GM12878 (cell line): ENCODE data around the gene LTB4R2. TPM values are rescaled to one million over a fixed set of nuclear protein-coding genes. Genes with fewer than 3 reads are reported as not detected.

Experiments used
- ATF7 ChIP-seq: fragments of 450-650 bp; IDR thresholded peaks from 2 replicates; pipeline ENCODE4 v1.6.1; 2016; ENCODE audit warnings: low read depth, mild to moderate bottlenecking
- BHLHE40 ChIP-seq, 2 experiments: fragments of 450-650 bp in 1 of 2; IDR thresholded peaks; 2 replicates each; pipeline ENCODE4 v1.6.1; 2011 to 2017; ENCODE audit warnings: low read depth in 2 of 2, borderline replicate concordance in 1 of 2, improper control_type of control experiment in 1 of 2, low read length in 1 of 2, mild to moderate bottlenecking in 1 of 2
- CBFB ChIP-seq: IDR thresholded peaks from 2 replicates; pipeline ENCODE4 v1.6.1; 2016; ENCODE audit warnings: antibody characterized with exemption, low read depth
- CBX3 ChIP-seq: fragments of 200-600 bp; sonication (generic); IDR thresholded peaks from 2 replicates; pipeline ENCODE4 v1.6.1; 2016; ENCODE audit warnings: low read depth, borderline replicate concordance
- CHD1 ChIP-seq: IDR thresholded peaks from 2 replicates; pipeline ENCODE4 v1.6.1; 2012; ENCODE audit warnings: low read depth, low read length, improper control_type of control experiment
- ETV6 ChIP-seq, 2 experiments: fragments of 450-650 bp in 1 of 2; IDR thresholded peaks in 1 of 2; conservative IDR thresholded peaks in 1 of 2; 2 replicates each; pipeline ENCODE4 v1.6.1; 2014; ENCODE audit warnings: antibody characterized with exemption in 1 of 2, borderline replicate concordance in 1 of 2, low read depth in 1 of 2, mild to moderate bottlenecking in 1 of 2, moderate library complexity in 1 of 2
- FOXK2 ChIP-seq: fragments of 450-650 bp; IDR thresholded peaks from 2 replicates; pipeline ENCODE4 v1.6.1; 2017; ENCODE audit warnings: mild to moderate bottlenecking, moderate library complexity
- FOXM1 ChIP-seq: IDR thresholded peaks from 2 replicates; pipeline ENCODE4 v1.6.1; 2012; ENCODE audit warnings: low read depth, mild to moderate bottlenecking, inconsistent platforms, low read length, moderate library complexity
- HDAC2 ChIP-seq: fragments of 200-600 bp; sonication (generic); IDR thresholded peaks from 2 replicates; pipeline ENCODE4 v1.6.1; 2017
- HDGF ChIP-seq: fragments of 450-650 bp; IDR thresholded peaks from 2 replicates; pipeline ENCODE4 v1.6.1; 2016; ENCODE audit warnings: antibody characterized with exemption
- JUNB ChIP-seq: IDR thresholded peaks from 2 replicates; pipeline ENCODE4 v1.6.1; 2016; ENCODE audit warnings: antibody characterized with exemption, mild to moderate bottlenecking
- KAT2A ChIP-seq: conservative IDR thresholded peaks from 2 replicates; pipeline ENCODE4 v1.6.1; 2011; ENCODE audit warnings: low read depth, low read length; ENCODE audit not compliant: control insufficient read depth
- NFIC ChIP-seq: IDR thresholded peaks from 2 replicates; pipeline ENCODE4 v1.6.1; 2012; ENCODE audit warnings: low read depth, mild to moderate bottlenecking, inconsistent platforms, low read length, moderate library complexity
- NFXL1 ChIP-seq: fragments of 450-650 bp; IDR thresholded peaks from 2 replicates; pipeline ENCODE4 v1.6.1; 2017; ENCODE audit warnings: antibody characterized with exemption, mild to moderate bottlenecking, borderline replicate concordance
- NR2F1 ChIP-seq: fragments of 450-650 bp; conservative IDR thresholded peaks from 2 replicates; pipeline ENCODE4 v1.6.1; 2017; ENCODE audit warnings: mild to moderate bottlenecking
- PAX8 ChIP-seq: fragments of 450-650 bp; IDR thresholded peaks from 2 replicates; pipeline ENCODE4 v1.6.1; 2017; ENCODE audit warnings: mild to moderate bottlenecking, moderate library complexity
- RAD21 ChIP-seq: IDR thresholded peaks from 2 replicates; pipeline ENCODE4 v1.6.1; 2011; ENCODE audit warnings: mild to moderate bottlenecking, low read depth, low read length, moderate library complexity; ENCODE audit not compliant: insufficient read depth
- RCOR1 ChIP-seq: conservative IDR thresholded peaks from 2 replicates; pipeline ENCODE4 v1.6.1; 2012; ENCODE audit warnings: low read depth, low read length, improper control_type of control experiment
- RELA ChIP-seq: fragments of 450-650 bp; IDR thresholded peaks from 2 replicates; pipeline ENCODE4 v1.8.0; 2014; ENCODE audit warnings: borderline replicate concordance; ENCODE audit not compliant: partially characterized antibody
- RUNX3 ChIP-seq: IDR thresholded peaks from 2 replicates; pipeline ENCODE4 v1.6.1; 2012; ENCODE audit warnings: low read length, inconsistent platforms
- SMARCA5 ChIP-seq: fragments of 450-650 bp; IDR thresholded peaks from 2 replicates; pipeline ENCODE4 v1.6.1; 2017; ENCODE audit warnings: mild to moderate bottlenecking
- SREBF1 ChIP-seq: IDR thresholded peaks from 2 replicates; pipeline ENCODE4 v1.6.1; 2012; ENCODE audit warnings: mild to moderate bottlenecking, low read length
- STAT3 ChIP-seq: IDR thresholded peaks from 2 replicates; pipeline ENCODE4 v1.6.1; 2011; ENCODE audit warnings: low read depth, low read length, improper control_type of control experiment
- SUPT20H ChIP-seq: IDR thresholded peaks from 2 replicates; pipeline ENCODE4 v1.6.1; 2011; ENCODE audit warnings: low read depth, mild to moderate bottlenecking, low read length, moderate library complexity, borderline replicate concordance; ENCODE audit not compliant: control insufficient read depth
- ZNF207 ChIP-seq: fragments of 450-650 bp; IDR thresholded peaks from 2 replicates; pipeline ENCODE4 v1.6.1; 2014; ENCODE audit warnings: antibody characterized with exemption, mild to moderate bottlenecking, borderline replicate concordance
- ZNF24 ChIP-seq: fragments of 450-650 bp; IDR thresholded peaks from 2 replicates; pipeline ENCODE4 v1.6.1; 2017; ENCODE audit warnings: antibody characterized with exemption, mild to moderate bottlenecking
- polyA plus RNA-seq, 11 experiments: library from polyadenylated mRNA; depleted of rRNA in 4 of 11; unstranded in 6 of 11; stranded (reverse) in 5 of 11; fragments of >200 nt; fragmentation: Nextera tagmentation in 4 of 11; fragmentation: Illumina TruSeq in 1 of 11; extraction: Ambion mirVana in 4 of 11; extraction: Trizol in 1 of 11; gene quantifications; 1 replicate in 1 of 11; 2 replicates in 10 of 11; pipeline versions ENCODE4 v1.2.1 to v1.2.3, GENCODE V29; 2011 to 2016; ENCODE audit warnings: inconsistent platforms in 2 of 11, missing spikeins in 2 of 11, low read depth in 1 of 11
- total RNA-seq, 4 experiments: library from RNA; depleted of rRNA in 3 of 4; stranded (reverse); fragments of >200 nt in 3 of 4; fragmentation: Illumina TruSeq in 1 of 4; extraction: Trizol in 1 of 4; gene quantifications; 2 replicates each; pipeline versions ENCODE4 v1.2.1 to v1.2.3, GENCODE V29; 2013 to 2021
- TF ChIP-seq, protein P1 (sequence below): fragments of 450-650 bp; IDR thresholded peaks from 2 replicates; pipeline ENCODE4 v1.6.1; 2016; ENCODE audit warnings: mild to moderate bottlenecking
- TF ChIP-seq, protein P2 (sequence below): fragments of 450-650 bp; conservative IDR thresholded peaks from 2 replicates; pipeline ENCODE4 v1.6.1; 2017; ENCODE audit warnings: mild to moderate bottlenecking, moderate library complexity
- TF ChIP-seq, protein P3 (sequence below): IDR thresholded peaks from 2 replicates; pipeline ENCODE4 v1.6.1; 2011; ENCODE audit warnings: borderline replicate concordance, low read depth, mild to moderate bottlenecking, moderate library complexity, mixed read lengths, low read length; ENCODE audit not compliant: insufficient read depth; ENCODE audit errors: extremely low read length

LTB4R2 gene
- total and polyA plus RNA-seq, 10 of the 15 experiments (the other 5 are each of a cell fraction or from before 2014, with no cell fraction given), result 0.06 to 16.0 (median 2.6) TPM

DNA sequence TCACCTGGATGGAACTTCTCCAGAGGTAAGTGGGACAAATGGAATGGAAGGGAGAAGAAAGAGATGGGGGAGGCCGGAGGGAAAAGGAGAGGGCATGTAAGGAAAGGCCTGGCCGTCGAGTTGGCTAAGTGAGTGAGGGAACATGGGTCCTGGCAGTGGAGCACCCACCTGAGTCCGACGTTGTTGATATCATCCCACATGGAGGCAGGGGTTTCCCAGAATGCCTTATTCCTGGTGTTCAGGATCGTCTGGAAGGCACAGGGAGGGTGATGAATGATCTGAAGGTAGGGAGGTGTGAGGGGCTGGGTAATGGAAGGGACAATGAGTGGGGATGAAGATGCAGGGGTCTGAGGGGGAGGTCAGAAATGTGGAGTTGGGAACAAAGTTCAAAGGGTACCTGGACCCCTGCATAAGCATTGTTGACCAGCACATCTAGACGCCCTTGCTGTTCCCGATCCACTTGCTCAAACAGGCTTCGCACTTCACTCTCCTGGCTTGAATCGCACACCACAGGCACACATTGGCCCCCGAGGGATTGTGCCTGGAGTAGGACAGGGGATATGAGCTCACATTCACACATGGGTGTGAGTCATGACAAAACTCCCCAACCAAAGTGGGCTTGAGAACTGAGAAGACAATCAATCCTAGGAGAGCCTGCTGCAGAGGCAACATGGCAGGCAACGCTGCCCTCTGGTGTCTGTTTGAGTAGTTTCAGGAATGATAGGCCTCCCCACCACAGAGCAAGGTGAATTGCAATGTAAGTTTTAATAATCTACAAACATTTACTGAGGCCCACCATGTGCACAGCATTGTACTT lies 13.4 kb upstream of the LTB4R2 start (continued):
- TF ChIP-seq, protein P1, sequence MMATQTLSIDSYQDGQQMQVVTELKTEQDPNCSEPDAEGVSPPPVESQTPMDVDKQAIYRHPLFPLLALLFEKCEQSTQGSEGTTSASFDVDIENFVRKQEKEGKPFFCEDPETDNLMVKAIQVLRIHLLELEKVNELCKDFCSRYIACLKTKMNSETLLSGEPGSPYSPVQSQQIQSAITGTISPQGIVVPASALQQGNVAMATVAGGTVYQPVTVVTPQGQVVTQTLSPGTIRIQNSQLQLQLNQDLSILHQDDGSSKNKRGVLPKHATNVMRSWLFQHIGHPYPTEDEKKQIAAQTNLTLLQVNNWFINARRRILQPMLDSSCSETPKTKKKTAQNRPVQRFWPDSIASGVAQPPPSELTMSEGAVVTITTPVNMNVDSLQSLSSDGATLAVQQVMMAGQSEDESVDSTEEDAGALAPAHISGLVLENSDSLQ, result no peak
- TF ChIP-seq HDAC2 (no peak), NR2F1 (no peak), FOXK2 (peak; percentile 35), ETV6 (conservative IDR thresholded peaks at IDR 0.05 in 1 of 2, IDR thresholded peaks at IDR 0.05 in 1 of 2; ENCODE audit: borderline replicate concordance in 1 of 2, low read depth in 1 of 2) (no peak), SUPT20H (no peak), KAT2A (no peak), NFXL1 (no peak), CBFB (no peak), CHD1 (no peak), SREBF1 (no peak), RCOR1 (peak; percentile 70; the same call in 1 of the 2 replicates), CBX3 (no peak), PAX8 (no peak), JUNB (peak; percentile 74), BHLHE40 (IDR thresholded peaks at IDR 0.05; ENCODE audit: borderline replicate concordance in 1 of 2, low read depth in 2 of 2, low read length in 1 of 2) (peak; percentile 76 to 78), HDGF (peak; percentile 40; the same call in 1 of the 2 replicates), ATF7 (peak; percentile 86), SMARCA5 (peak; percentile 49; the same call in 1 of the 2 replicates), RELA (no peak), FOXM1 (peak; percentile 66), ZNF24 (no peak), RUNX3 (peak; percentile 53), ZNF207 (peak; percentile 63; the same call in 1 of the 2 replicates), STAT3 (peak; percentile 81; the same call in 1 of the 2 replicates), RAD21 (peak; percentile 97), NFIC (no peak)
- TF ChIP-seq, protein P2, sequence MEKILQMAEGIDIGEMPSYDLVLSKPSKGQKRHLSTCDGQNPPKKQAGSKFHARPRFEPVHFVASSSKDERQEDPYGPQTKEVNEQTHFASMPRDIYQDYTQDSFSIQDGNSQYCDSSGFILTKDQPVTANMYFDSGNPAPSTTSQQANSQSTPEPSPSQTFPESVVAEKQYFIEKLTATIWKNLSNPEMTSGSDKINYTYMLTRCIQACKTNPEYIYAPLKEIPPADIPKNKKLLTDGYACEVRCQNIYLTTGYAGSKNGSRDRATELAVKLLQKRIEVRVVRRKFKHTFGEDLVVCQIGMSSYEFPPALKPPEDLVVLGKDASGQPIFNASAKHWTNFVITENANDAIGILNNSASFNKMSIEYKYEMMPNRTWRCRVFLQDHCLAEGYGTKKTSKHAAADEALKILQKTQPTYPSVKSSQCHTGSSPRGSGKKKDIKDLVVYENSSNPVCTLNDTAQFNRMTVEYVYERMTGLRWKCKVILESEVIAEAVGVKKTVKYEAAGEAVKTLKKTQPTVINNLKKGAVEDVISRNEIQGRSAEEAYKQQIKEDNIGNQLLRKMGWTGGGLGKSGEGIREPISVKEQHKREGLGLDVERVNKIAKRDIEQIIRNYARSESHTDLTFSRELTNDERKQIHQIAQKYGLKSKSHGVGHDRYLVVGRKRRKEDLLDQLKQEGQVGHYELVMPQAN, result no peak
- TF ChIP-seq, protein P3, sequence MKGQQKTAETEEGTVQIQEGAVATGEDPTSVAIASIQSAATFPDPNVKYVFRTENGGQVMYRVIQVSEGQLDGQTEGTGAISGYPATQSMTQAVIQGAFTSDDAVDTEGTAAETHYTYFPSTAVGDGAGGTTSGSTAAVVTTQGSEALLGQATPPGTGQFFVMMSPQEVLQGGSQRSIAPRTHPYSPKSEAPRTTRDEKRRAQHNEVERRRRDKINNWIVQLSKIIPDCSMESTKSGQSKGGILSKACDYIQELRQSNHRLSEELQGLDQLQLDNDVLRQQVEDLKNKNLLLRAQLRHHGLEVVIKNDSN, result no peak
